Nucleus accumbens (tissue), 56 donors: ENCODE data around the gene F10.
A peak's percentile ranks its signal among the peaks of the same experiment; 100 is the strongest.
"Not testable (repeated sequence)": the region's sequence is repeated elsewhere in the genome, so short reads cannot be mapped to it uniquely, and the experiment has no call there.

Experiments
- DNase-seq, 56 donors: peaks; one replicate each; lab custom pipeline; 2025; lab: John Stamatoyannopoulos, UW

Gene F10

DNA sequence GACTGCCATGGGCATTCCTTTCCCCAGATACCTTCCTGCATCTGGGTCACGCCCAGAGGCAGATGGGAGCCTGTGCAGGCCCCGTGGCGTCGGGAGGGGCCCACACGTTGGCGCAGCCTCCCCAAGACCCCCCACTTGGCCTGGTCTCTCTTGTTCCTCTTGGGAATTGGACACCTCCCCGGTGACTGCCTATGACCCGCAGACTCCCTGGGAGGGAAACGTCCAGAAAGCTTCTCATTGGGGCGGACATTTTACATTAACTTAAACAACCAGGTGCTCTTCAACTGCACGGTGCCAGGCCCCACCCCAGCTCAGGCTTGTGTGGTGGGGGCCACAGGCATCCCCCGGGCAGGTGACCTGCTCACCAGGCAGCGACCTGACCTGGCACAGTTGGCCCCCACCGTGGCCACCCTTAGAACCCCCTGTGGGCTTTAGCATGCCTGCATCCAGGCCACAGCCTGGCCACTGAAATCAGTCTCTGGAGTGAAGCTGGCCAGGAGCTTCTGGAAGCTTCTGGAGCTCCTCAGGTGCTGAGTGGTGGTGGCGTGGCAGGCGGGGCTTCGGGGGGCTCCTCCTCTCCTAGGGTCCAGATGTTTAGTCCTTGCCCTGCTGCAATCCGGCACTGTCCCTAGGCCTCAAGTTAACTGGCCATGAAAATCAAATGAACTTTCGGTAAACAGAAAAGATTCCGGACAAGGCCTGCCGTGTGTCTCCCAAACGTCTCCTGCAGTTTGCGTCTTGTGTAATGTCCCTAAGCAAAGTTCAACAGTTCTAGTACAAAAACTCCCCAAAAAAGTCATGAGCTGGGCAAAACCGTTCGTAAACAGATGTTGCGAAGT is 27.3 kb downstream of the F10 start:
- DNase-seq: no peak

DNA sequence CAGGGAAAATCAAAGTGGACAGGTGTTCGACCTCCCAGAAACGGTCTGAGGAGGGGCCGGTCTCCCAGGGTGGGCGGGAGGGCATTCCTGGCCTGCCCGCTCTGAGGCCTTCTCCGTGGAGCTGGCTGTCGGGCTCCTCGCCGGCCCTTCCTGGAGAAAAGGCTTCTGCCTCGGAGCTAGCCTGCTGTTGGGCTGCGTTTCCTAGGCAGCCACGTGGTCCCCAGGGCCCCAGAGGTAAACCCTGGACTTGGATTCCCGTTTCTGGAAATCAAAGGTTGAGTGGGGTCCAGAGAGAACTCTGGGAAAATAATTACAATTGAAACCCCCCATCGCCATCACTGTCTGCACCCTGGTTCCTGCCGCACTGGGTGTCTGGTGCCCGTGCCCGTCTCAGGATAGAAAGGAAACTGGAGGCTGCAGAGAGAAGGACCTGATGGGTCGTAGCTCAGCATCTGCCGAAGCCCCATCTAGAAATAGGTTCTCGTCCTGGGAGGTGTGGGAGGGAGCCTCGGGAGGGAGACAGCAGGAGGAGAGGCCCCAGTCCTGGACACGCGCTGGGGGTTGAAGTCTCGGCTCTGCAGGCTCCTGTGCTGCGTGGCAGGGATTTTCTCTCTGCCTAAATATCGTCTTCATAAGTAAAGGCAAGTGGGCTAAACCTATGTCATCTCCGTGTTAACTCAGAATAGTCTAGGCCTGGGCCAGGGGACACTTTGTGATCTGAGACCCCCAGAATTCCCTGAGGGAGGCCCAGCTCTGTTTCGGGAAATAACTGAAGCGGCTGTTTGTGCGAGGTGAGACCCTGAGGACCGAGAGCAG is 28.2 kb downstream of the F10 start:
- no peak for DNase-seq

DNA sequence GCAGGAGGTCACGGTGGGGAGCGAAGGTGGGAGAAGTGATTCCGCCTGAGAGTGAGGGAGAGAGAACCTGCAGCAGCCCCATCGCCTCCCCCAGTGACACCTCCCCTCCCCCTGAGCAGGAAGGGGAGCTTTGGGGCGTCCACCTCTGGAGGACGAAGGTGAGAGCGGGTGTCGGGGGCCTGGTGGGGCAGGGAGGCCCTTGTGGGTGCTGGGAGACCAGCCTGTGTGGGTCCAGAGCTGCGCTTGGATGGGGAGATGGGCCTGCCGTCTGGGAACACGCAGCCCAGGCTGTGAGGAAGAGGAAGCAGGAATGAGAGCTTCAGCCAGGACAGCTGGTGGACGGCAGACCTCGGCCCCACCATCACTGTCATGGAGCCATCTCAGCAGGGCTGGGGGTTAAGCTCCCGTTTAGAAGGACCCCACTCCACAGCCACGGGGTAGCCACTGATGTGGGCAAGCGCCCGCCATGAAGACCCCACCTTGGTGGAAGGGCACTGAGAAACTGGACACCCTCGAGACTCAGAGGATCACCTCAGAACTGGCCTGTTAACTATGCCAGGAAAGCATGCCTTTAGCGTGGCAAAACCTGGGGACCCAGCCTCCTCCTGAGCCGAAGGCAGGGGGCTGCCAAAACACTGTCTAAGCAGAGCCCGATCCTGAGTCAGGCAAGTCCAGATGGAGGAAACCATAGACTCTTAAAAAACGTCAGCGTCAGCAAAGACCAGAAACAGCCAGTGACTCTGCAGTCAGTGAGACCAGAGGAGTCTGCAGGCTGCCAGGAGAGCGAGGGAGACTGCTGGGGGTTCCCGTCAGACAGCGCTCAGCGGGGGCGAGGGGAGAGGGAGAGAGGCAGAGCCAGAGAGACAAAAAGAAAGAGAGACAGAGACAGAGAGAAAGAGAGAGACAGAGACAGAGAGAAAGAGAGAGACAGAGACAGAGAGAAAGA is 29.4 kb downstream of the F10 start:
- DNase-seq: peak in 1 of 56 donors; percentile 27

DNA sequence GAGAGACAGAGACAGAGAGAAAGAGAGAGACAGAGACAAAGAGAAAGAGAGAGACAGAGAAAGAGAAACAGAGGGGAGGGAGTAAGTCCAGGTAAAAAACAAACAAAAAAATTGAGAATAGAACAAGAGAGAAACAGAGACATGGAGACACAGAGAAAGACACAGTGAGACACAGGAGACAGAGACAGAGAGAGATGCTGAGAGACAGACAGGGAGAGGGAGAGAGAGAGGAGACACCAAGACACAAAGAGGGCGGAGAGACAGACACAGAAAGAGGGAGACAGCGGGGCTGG is 30.0 kb downstream of the F10 start:
- DNase-seq: no peak

DNA sequence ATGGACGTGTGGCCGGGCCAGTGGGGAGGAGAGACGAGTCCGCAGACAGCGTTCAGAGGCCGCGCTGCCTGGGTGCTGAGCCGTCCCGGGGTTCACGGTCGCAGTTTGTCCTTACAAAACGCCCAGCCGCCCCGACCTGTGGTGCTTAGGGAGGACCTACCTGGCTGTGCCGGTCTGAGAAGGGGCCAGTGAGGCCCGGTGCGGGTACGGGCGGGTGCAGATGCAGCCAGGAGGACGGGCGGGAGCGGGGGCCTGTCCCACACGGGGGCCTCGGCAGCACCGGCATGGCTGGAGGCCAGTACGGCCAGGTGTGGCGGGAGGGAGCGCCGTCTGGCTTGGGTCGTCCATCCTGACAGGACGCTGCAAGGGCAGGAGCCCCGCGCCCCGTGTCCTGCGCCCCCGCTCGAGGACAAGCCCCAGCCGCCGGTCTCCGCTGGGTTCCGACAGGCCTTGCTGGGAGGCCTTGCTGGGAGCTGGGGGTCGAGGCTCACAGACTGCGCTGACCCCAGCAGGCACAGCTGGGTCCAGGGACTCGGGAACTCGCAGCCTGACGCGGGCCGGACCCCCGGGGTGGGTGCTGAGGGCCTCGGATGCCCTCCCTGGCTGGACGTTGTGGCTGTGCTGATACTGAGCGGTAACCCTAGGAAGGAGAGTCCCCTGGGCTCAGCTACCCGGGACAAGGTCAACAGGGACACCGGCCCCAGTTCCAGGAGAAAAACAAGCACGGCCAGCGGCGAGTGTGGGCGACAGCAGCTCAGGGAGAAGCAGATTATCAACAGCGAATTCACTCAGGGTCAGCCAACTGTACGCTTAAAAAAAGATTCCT is 30.6 kb downstream of the F10 start:
- DNase-seq: peak in 22 of 56 donors; percentile 31 to 66 (median 52)

DNA sequence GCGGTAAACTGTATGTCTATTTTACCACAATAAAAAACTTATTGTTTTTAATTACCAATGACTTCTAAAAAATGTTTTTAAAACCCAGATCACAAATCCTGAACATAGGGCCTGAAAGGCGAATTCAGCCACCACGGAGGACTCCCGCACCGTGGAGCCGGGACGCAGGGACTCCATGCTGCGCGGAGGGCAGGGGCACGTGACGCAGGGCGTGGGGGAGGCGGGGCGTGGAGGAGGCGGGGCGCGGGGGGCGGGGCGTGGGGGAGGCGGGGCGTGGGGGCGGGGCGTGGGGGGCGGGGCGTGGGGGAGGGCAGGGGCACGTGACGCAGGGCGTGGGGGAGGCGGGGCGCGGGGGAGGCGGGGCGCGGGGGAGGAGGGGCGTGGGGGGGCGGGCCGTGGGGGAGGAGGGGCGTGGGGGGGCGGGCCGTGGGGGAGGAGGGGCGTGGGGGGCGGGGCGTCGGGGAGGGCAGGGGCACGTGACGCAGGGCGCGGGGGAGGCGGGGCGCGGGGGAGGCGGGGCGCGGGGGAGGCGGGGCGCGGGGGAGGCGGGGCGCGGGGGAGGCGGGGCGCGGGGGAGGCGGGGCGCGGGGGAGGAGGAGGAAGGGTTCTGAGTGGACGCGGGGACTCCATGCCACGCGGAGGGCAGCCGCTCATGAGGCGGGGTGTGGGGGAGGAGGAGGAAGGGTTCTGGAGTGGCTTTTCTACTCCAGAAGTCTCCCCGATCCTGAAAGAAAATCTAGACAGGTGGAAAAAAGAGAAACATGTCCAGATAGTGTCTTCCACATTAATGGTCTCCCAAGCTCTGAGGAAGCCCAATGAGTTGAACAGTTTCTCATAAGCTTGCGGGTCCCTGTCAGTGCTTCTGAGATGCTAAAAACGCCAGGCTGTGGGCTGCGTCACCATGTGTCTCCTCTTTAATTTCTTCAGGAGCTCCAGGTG is 31.5 kb downstream of the F10 start:
- DNase-seq: peak in 52 of 56 donors; percentile 24 to 89 (median 68)

DNA sequence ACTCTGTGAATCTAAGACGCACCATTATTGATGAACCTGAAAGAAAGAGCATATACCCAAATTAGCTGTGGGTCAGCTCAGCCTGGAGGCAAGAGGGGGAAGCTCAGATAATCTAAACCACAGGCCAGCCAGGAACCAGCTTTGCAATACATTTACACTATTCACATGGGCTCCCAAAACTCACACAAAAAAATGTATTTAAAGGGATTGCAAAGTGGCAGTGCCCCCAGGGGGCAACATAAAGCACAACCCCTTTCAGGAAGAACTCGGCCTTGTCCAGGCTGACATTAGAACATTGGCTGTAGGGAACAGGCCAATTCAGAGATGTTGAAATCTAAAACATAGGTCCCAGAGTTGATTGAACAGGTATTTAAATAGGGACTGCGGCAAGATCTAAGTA is 32.6 kb downstream of the F10 start:
- no peak for DNase-seq

DNA sequence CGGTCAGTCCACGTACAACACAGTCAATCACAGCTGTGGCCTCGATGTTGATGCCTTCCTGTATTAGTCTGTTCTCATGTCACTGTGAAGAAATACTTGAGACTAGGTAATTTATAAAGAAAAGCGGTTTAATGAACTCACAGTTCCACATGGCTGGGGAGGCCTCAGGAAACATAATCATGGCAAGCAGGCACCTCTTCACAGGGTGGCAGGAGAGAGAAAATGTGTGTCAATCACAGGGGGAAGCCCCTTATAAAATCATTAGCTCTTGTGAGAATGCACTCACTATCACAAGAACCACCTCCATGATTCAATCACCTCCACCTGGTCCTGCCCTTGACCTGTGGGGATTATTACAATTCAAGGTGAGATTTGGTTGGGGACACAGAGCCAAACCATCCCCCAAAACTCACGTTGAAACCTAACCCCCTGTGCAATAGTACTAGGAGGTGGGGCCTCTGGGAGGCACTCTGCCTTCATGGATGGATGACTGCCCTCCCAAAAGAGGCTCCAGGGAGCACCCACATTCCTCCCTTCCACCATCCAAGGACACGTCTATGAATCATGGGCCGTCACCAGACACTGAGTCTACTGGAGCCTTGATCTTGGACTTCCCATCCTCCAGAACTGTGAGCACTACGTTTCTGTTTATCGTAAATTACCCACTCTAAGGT is 33.5 kb downstream of the F10 start:
- no peak for DNase-seq

DNA sequence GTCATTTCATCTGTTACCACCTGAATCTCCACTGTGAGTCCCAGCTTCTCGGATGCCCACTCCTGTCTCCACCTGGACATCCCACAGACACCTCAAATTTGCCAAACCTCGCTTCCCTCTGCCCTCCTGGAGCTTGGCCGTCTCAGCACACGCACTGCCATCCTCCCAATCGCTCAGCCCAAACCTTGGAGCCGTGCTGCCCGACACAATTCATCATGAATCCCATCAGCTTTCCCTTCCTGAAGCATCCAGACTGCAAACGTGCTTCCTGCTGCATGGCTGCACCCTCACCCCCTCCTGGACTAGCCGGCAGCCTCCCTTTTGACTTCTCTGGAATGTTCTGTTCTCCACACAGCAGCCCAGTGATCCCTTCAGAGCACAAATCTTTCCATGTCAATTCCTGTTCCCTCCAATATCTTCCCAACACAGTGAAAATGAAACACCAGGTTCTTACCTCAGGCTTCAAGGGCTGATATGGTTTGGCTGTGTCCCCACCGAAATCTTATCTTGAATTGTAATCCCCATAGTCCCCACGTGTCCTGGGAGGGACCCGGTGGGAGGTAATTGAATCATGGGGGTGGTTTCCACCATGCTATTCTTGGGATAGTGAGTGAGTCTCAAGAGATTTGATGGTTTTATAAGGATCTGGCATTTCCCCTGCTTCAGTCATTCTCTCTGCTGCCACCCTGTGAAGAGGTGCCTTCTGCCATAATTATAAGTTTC is 34.8 kb downstream of the F10 start:
- DNase-seq: no peak

DNA sequence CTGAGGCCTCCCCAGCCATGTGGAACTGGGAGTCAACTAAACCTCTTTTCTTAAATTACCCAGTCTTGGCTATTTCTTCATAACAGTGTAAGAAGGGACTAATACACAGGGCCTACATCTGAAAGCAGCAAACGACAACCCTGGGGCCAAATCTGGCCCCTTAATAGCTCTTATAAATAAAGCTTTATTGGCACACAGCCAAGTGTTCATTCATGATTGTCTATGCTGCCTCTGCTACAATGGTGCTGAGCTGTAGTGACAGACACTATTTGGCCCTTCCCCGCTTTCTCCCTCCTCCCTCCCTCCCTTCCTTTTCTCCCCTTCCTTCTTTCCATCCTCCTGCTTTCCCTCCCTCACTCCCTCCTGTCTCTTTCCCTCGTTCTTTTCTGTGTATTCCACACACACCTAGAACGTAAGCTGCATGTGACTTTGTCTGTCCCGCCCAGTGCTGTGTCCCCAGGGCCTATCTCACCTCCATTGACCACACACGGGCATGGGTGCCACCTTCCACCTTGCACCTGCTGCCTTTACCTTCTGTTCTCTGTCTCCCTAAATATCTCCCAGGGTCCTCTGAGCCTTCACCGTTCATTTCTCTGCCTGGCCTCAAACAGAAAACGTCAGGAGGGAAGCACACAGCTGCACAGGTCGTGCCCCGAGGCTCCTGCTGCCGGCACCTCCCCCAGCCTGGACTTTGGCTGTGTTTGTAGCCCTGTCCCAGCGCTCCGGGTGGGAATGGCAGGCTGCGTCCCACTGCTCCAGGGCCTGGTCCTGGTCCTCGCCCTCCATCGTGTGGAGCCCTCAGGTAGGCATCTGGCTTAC is 35.5 kb downstream of the F10 start, which contains the start of gene PROZ:
TSS of gene PROZ (plus strand) at position 720 of the 819 bp plus-strand sequence. CDS start at position 733, 13 bp downstream.
- DNase-seq: no peak

DNA sequence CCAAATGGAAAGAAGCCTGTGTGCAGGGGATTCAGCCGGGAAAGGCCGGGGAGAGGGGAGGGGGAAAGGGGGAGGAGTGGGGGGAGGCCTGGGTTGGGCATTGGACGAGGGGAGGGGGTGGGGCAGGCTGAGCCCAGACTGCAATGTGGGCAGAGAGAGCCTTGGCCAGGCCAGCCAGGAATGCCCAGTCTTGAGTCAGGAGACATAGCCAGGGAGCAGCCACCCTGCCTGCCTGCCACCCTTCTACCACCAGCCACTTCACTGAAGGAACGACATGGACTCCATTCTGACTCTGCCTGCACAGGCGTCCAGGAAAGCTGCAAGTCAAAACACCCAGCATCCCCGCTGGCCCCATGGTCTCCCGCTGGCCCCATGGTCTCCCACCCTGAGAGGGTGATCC is 36.3 kb downstream of the F10 start:
- DNase-seq: no peak

DNA sequence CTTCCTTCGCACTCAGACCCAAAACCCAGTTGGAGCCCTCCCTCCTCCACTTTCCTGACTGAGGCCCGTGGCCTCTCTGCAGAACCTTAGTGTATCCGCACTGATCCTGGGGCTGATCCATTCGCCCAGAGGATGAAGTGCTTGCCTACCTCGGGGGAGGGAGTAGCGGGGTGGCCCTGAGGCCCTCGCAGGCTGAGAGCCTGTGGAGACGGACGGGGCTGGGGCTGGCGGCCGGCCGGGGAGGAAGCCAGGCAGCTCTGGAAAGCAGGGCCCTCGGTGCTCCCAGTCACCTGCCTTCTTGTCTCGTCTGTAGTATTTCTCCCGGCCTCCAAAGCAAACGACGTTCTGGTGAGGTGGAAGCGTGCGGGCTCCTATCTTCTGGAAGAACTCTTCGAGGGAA is 37.1 kb downstream of the F10 start:
- DNase-seq: no peak

DNA sequence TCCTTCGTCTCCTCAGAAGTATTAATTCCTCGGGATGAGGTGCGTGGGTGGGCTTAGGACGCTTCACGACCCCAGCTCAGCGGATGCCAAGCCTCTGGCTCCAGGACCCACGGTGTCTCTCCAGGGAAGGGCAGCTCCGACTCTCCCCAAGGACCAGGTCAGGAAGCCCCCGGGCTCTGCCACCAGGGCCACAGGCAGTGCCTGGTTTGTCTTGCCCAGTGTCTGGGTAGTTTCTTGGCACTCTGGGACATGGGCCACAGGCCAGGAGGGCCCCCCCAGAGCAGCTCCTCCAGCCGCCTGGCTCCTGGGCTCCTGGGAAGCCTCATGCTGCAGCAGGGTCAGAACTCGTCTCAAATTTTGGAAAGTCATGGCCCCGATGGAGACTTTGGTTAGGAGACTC is 38.4 kb downstream of the F10 start:
- no peak for DNase-seq

DNA sequence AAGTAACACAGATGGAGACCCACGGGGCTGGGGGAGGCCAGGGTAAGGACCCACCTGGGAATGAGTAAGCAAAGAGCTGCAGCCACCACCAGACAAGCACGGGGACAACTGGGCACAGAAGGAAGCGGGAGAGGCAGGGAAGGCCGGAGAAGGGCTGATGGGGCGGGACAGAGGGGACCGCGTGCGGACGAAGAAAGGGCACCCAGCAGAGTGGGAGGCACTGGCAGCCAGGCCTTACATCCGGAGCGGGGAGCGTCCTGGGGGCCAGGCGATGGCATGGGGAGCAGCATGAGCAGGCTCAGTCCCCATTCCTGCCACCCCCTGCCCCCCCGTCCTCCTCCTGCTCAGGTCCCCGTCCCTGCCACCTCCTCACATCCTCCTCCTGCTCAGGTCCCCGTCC is 38.8 kb downstream of the F10 start:
- DNase-seq: no peak

DNA sequence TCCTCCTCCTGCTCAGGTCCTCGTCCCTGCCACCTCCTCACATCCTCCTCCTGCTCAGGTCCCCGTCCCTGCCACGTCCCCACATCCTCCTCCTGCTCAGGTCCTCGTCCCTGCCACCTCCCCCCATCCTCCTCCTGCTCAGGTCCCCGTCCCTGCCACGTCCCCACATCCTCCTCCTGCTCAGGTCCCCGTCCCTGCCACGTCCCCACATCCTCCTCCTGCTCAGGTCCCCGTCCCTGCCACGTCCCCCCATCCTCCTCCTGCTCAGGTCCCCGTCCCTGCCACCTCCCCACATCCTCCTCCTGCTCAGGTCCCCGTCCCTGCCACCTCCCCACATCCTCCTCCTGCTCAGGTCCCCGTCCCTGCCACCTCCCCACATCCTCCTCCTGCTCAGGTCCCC is 39.4 kb downstream of the F10 start:
- not testable (repeated sequence) for DNase-seq
